Measurements from ENCODE around the gene CARMIL3. TPM values are rescaled to one million over a fixed set of nuclear protein-coding genes. Genes with fewer than 3 reads are reported as not detected.

Gene CARMIL3
- total RNA-seq, 2 experiments from 2014 or later: 0.05 to 0.11 TPM

GRCh38 chr14:24088095-24088494 is 36.3 kb downstream of the CARMIL3 start:
- CTCF ChIA-PET: interaction anchor here (0.7 kb wide), 1 partner anchor 14 kb away, joined by 3 read pairs; no protein-coding TSS in a partner anchor
- Mint-ChIP-seq H3K9me3 (no peaks in the 10 kb centered on the region), H3K36me3 (ENCODE audit: low read depth) (no peaks in the 10 kb centered on the region), H3K4me1 (ENCODE audit: low read depth) (peaks cover 7% of the 10 kb centered on the region), H3K27me3 (no peaks in the 10 kb centered on the region), H3K4me3 (no peak overlapping the region), H3K27ac (no peak overlapping the region)
- H3K27me3 ChIP-seq (ENCODE audit: control insufficient read depth in 1 of 2, insufficient read depth in 2 of 2, low read length in 2 of 2): no peaks in the 10 kb centered on the region
- no peak overlapping the region for H3K4me3 ChIP-seq (ENCODE audit: low read length)
- peaks cover 6% of the 10 kb centered on the region for H3K4me1 ChIP-seq (ENCODE audit: insufficient read depth, low read length)
- POLR2A ChIA-PET: no interaction called here
- ATAC-seq (ENCODE audit: poor library complexity): no peak
- H3K27ac ChIP-seq (ENCODE audit: low read depth in 1 of 2, low read length in 2 of 2): no peak overlapping the region
- TF ChIP-seq CTCF (IDR thresholded peaks at IDR 0.05): no peak
- H3K9me3 ChIP-seq (ENCODE audit: control insufficient read depth in 1 of 2, insufficient read depth in 1 of 2, low read length in 2 of 2): no peaks in the 10 kb centered on the region
- no peaks in the 10 kb centered on the region for H3K36me3 ChIP-seq (ENCODE audit: insufficient read depth, low read length)
- no peak for DNase-seq
- intact Hi-C loops (cut with DNase I, micrococcal nuclease): no loop called here

GRCh38 chr14:24089890-24090289 is 38.1 kb downstream of the CARMIL3 start:
- TF ChIP-seq CTCF (IDR thresholded peaks at IDR 0.05): no peak

GRCh38 chr14:24092110-24092504 is 40.3 kb downstream of the CARMIL3 start:
- Mint-ChIP-seq H3K4me1 (ENCODE audit: low read depth) (peaks cover 37% of the 10 kb centered on the region), H3K27ac (no peak overlapping the region), H3K9me3 (no peaks in the 10 kb centered on the region), H3K36me3 (ENCODE audit: low read depth) (peaks cover 15% of the 10 kb centered on the region), H3K27me3 (no peaks in the 10 kb centered on the region), H3K4me3 (peak overlapping the region; percentile 97)
- Histone ChIP-seq H3K27me3 (ENCODE audit: control insufficient read depth in 1 of 2, insufficient read depth in 2 of 2, low read length in 2 of 2) (no peaks in the 10 kb centered on the region), H3K9me3 (ENCODE audit: control insufficient read depth in 1 of 2, insufficient read depth in 1 of 2, low read length in 2 of 2) (no peaks in the 10 kb centered on the region), H3K27ac (ENCODE audit: low read depth in 1 of 2, low read length in 2 of 2) (no peak overlapping the region), H3K4me1 (ENCODE audit: insufficient read depth, low read length) (peaks cover 29% of the 10 kb centered on the region), H3K4me3 (ENCODE audit: low read length) (no peak overlapping the region), H3K36me3 (ENCODE audit: insufficient read depth, low read length) (peaks cover 2% of the 10 kb centered on the region)
- ChIA-PET POLR2A (interaction anchor here (3.3 to 8.5 kb wide), 4 partner anchors 12 to 69 kb away, joined by 24 to 89 read pairs (median 69); partner anchors contain the start of genes DCAF11, IRF9 and NRL), CTCF (interaction anchor here (1.3 to 7.3 kb wide), 2 partner anchors 10 to 16 kb away, joined by 3 to 63 read pairs; no protein-coding TSS in a partner anchor)
- DNase-seq: no peak
- ATAC-seq (ENCODE audit: poor library complexity): no peak
- intact Hi-C loops (cut with DNase I, micrococcal nuclease): loop anchor here in 1 of 2 experiments (10.0 kb wide), 1 partner anchor 117 kb away; no protein-coding TSS in a partner anchor
- no peak for TF ChIP-seq CTCF (IDR thresholded peaks at IDR 0.05)

More at GRCh38 chr14:24089890-24090289, 38.1 kb downstream of the CARMIL3 start:
- ChIA-PET CTCF (interaction anchor here (1.0 to 2.0 kb wide), 14 partner anchors 9 to 101 kb away, joined by 3 to 48 read pairs (median 6); partner anchors contain the start of genes CARMIL3, DCAF11, DHRS4L2 and EMC9), POLR2A (interaction anchor here (1.1 to 8.5 kb wide), 7 partner anchors 9 to 210 kb away, joined by 3 to 89 read pairs (median 14); partner anchors contain the start of genes DCAF11, DHRS1, NOP9 and NRL)
- Mint-ChIP-seq H3K27me3 (no peaks in the 10 kb centered on the region), H3K36me3 (ENCODE audit: low read depth) (peaks cover 6% of the 10 kb centered on the region), H3K4me3 (no peak overlapping the region), H3K4me1 (ENCODE audit: low read depth) (peaks cover 19% of the 10 kb centered on the region), H3K9me3 (no peaks in the 10 kb centered on the region), H3K27ac (no peak overlapping the region)
- Histone ChIP-seq H3K27ac (ENCODE audit: low read depth in 1 of 2, low read length in 2 of 2) (no peak overlapping the region), H3K4me1 (ENCODE audit: insufficient read depth, low read length) (peaks cover 19% of the 10 kb centered on the region), H3K36me3 (ENCODE audit: insufficient read depth, low read length) (no peaks in the 10 kb centered on the region), H3K27me3 (ENCODE audit: control insufficient read depth in 1 of 2, insufficient read depth in 2 of 2, low read length in 2 of 2) (no peaks in the 10 kb centered on the region), H3K4me3 (ENCODE audit: low read length) (no peak overlapping the region), H3K9me3 (ENCODE audit: control insufficient read depth in 1 of 2, insufficient read depth in 1 of 2, low read length in 2 of 2) (no peaks in the 10 kb centered on the region)
- DNase-seq (no peak), ATAC-seq (ENCODE audit: poor library complexity) (no peak)
- intact Hi-C loops (cut with DNase I, micrococcal nuclease): loop anchor here (1.0 to 10.0 kb wide), 3 partner anchors 32 to 115 kb away; no protein-coding TSS in a partner anchor

All from CD4-positive, alpha-beta T cell (primary cell).